ENCODE results near the gene BTBD9. TPM values are rescaled to one million over a fixed set of nuclear protein-coding genes. Genes with fewer than 3 reads are reported as not detected.

BTBD9 gene
- total RNA-seq, 4 donors from 2014 or later: 15.4 to 50.0 (median 21.9) TPM

GRCh38 chr6:38505826-38506225 lies 133.9 kb downstream of the BTBD9 start:
- Histone ChIP-seq H3K27me3 (no peaks in the 10 kb centered on the region), H3K36me3 (no peaks in the 10 kb centered on the region), H3K27ac (no peak overlapping the region), H3K4me1 (no peaks in the 10 kb centered on the region), H3K4me3 (no peak overlapping the region), H3K9me3 (no peaks in the 10 kb centered on the region)
- DNase-seq (ENCODE audit: low spot score in 2 of 2): no peak
- TF ChIP-seq EP300 (IDR thresholded peaks at IDR 0.05) (no peak), CTCF (IDR thresholded peaks at IDR 0.05) (no peak), POLR2A (IDR thresholded peaks at IDR 0.05) (no peak), POLR2AphosphoS5 (IDR thresholded peaks at IDR 0.05) (no peak)
- 80% methylated on average over 5 of the region's 5 CpGs for WGBS

- no peaks in the 10 kb centered on the region for H3K4me1 ChIP-seq
- WGBS: 81% methylated on average over 3 of the region's 3 CpGs
- no peaks in the 10 kb centered on the region for H3K27me3 ChIP-seq
- H3K4me3 ChIP-seq: no peak overlapping the region
- H3K36me3 ChIP-seq: no peaks in the 10 kb centered on the region
- TF ChIP-seq POLR2AphosphoS5 (IDR thresholded peaks at IDR 0.05): no peak
- TF ChIP-seq POLR2A (IDR thresholded peaks at IDR 0.05): no peak
- TF ChIP-seq EP300 (IDR thresholded peaks at IDR 0.05): no peak
- TF ChIP-seq CTCF (IDR thresholded peaks at IDR 0.05): no peak
- DNase-seq (ENCODE audit: low spot score in 2 of 2): no peak
- no peak overlapping the region for H3K27ac ChIP-seq
- H3K9me3 ChIP-seq: no peaks in the 10 kb centered on the region
Observed at GRCh38 chr6:38504996-38505395, 134.7 kb downstream of the BTBD9 start.

GRCh38 chr6:38503960-38504682 lies 135.6 kb downstream of the BTBD9 start:
- no peak overlapping the region for H3K27ac ChIP-seq
- H3K36me3 ChIP-seq: no peaks in the 10 kb centered on the region
- DNase-seq (ENCODE audit: low spot score in 2 of 2): no peak
- TF ChIP-seq POLR2A (IDR thresholded peaks at IDR 0.05): no peak
- H3K4me3 ChIP-seq: no peak overlapping the region
- peaks cover 3% of the 10 kb centered on the region for H3K4me1 ChIP-seq
- H3K9me3 ChIP-seq: no peaks in the 10 kb centered on the region
- whole genome bisulfite sequencing: 87% methylated on average over 6 of the region's 6 CpGs
- H3K27me3 ChIP-seq: no peaks in the 10 kb centered on the region

- DNase-seq (ENCODE audit: low spot score in 2 of 2): no peak
- no peak for TF ChIP-seq CTCF (IDR thresholded peaks at IDR 0.05)
- Histone ChIP-seq H3K9me3 (no peaks in the 10 kb centered on the region), H3K27me3 (no peaks in the 10 kb centered on the region), H3K4me3 (no peak overlapping the region), H3K4me1 (peaks cover 5% of the 10 kb centered on the region), H3K36me3 (no peaks in the 10 kb centered on the region), H3K27ac (no peak overlapping the region)
- 93% methylated on average over 5 of the region's 5 CpGs for WGBS
Observed at GRCh38 chr6:38503032-38503773, 136.5 kb downstream of the BTBD9 start.

- Histone ChIP-seq H3K27me3 (no peaks in the 10 kb centered on the region), H3K27ac (no peak overlapping the region), H3K4me1 (peaks cover 5% of the 10 kb centered on the region), H3K9me3 (no peaks in the 10 kb centered on the region), H3K36me3 (no peaks in the 10 kb centered on the region), H3K4me3 (no peak overlapping the region)
- no peak for TF ChIP-seq POLR2AphosphoS5 (IDR thresholded peaks at IDR 0.05)
- no peak for TF ChIP-seq POLR2A (IDR thresholded peaks at IDR 0.05)
- TF ChIP-seq CTCF (IDR thresholded peaks at IDR 0.05): no peak
- no peak for TF ChIP-seq EP300 (IDR thresholded peaks at IDR 0.05)
- 86% methylated on average over 4 of the region's 4 CpGs for WGBS
- DNase-seq (ENCODE audit: low spot score in 2 of 2): no peak
Observed at GRCh38 chr6:38502423-38502822, 137.3 kb downstream of the BTBD9 start.
